Astrocyte (in vitro differentiated cells and primary cell): ENCODE data around the gene PPP1R37.

ENCODE experiments used
- EZH2 ChIP-seq: IDR thresholded peaks from 2 replicates; pipeline ENCODE4 v1.6.1; 2012; ENCODE audit warnings: mild to moderate bottlenecking, low read length, inconsistent platforms; ENCODE audit not compliant: insufficient read depth
- TF ChIP-seq, protein P1 (sequence below): IDR thresholded peaks from 2 replicates; pipeline ENCODE4 v1.5.1; 2011; ENCODE audit warnings: low read depth, mild to moderate bottlenecking, inconsistent platforms, low read length, moderate library complexity; ENCODE audit not compliant: insufficient read depth

GRCh38 chr19:45071969-45072790, 20.8 kb upstream of the PPP1R37 start:
- TF ChIP-seq, protein P1, sequence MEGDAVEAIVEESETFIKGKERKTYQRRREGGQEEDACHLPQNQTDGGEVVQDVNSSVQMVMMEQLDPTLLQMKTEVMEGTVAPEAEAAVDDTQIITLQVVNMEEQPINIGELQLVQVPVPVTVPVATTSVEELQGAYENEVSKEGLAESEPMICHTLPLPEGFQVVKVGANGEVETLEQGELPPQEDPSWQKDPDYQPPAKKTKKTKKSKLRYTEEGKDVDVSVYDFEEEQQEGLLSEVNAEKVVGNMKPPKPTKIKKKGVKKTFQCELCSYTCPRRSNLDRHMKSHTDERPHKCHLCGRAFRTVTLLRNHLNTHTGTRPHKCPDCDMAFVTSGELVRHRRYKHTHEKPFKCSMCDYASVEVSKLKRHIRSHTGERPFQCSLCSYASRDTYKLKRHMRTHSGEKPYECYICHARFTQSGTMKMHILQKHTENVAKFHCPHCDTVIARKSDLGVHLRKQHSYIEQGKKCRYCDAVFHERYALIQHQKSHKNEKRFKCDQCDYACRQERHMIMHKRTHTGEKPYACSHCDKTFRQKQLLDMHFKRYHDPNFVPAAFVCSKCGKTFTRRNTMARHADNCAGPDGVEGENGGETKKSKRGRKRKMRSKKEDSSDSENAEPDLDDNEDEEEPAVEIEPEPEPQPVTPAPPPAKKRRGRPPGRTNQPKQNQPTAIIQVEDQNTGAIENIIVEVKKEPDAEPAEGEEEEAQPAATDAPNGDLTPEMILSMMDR: no peak
- TF ChIP-seq EZH2: no peak
